Astrocyte of the spinal cord (primary cell): Measurements from ENCODE around the gene RAPGEFL1.
A peak's percentile ranks its signal among the peaks of the same experiment; 100 is the strongest.
"Not testable (repeated sequence)": the region's sequence is repeated elsewhere in the genome, so short reads cannot be mapped to it uniquely, and the experiment has no call there.

Experiments used
- DNase-seq: peaks from one replicate; pipeline ENCODE4 v3.0.0; 2011; ENCODE audit warnings: low read depth, low spot score
- H3K4me3 ChIP-seq: 2 replicates; pipeline ENCODE4 v1.5.1; 2011; ENCODE audit warnings: low read depth, mild to moderate bottlenecking, low read length, moderate library complexity
- CTCF ChIP-seq: IDR thresholded peaks from 2 replicates; pipeline ENCODE4 v1.5.1; 2012; ENCODE audit warnings: low read depth, mild to moderate bottlenecking, low read length, inconsistent platforms
- in situ Hi-C: cut with HindIII; loops from 2 replicates; pipeline ENCODE4 v1.10.0; 2017; ENCODE audit warnings: low sequenced_read_pairs

RAPGEFL1 gene

GRCh38 chr17:40177275-40177874 is at the start of gene RAPGEFL1:
Gene RAPGEFL1 (plus strand): TSS chr17:40177470. CDS start chr17:40177862, 392 bp downstream.
- H3K4me3 ChIP-seq: peak within 1 kb of the TSS; percentile 45
- peak; percentile 65 for DNase-seq
- in situ Hi-C loops: loop anchor here (25.0 kb wide), 2 partner anchors 110 to 115 kb away; partner anchors contain the start of genes CDC6, MED24 and THRA
- TF ChIP-seq CTCF: no peak

- in situ Hi-C loops: no loop called here
- no peak for TF ChIP-seq CTCF
- DNase-seq: no peak
- H3K4me3 ChIP-seq: no peak overlapping the region
Observed at GRCh38 chr17:40129498-40129897, 47.8 kb upstream of the RAPGEFL1 start.

GRCh38 chr17:40130352-40131042 is 46.8 kb upstream of the RAPGEFL1 start:
- no peak for DNase-seq

GRCh38 chr17:40134184-40134583 is 43.1 kb upstream of the RAPGEFL1 start:
- in situ Hi-C loops: no loop called here
- H3K4me3 ChIP-seq: no peak overlapping the region
- DNase-seq: no peak
- TF ChIP-seq CTCF: no peak

More at GRCh38 chr17:40130352-40131042, 46.8 kb upstream of the RAPGEFL1 start:
- H3K4me3 ChIP-seq: no peak overlapping the region
- TF ChIP-seq CTCF: no peak
- in situ Hi-C loops: no loop called here

- no peak overlapping the region for H3K4me3 ChIP-seq
- in situ Hi-C loops: no loop called here
- TF ChIP-seq CTCF: no peak
- no peak for DNase-seq
Observed at GRCh38 chr17:40135817-40136216, 41.5 kb upstream of the RAPGEFL1 start.

GRCh38 chr17:40139566-40140058 is 37.7 kb upstream of the RAPGEFL1 start:
- in situ Hi-C loops: no loop called here
- DNase-seq: no peak
- peak overlapping the region; percentile 48 for H3K4me3 ChIP-seq
- TF ChIP-seq CTCF: no peak

GRCh38 chr17:40143166-40143565 is 34.1 kb upstream of the RAPGEFL1 start:
- H3K4me3 ChIP-seq, DNase-seq, in situ Hi-C loops: not testable (repeated sequence)
